MM.1S (cell line): ENCODE data around the gene SLC2A4RG.

Source experiments
- DNase-seq: peaks from one replicate; pipeline ENCODE4 v3.0.0-alpha.2; 2015
- H2AFZ ChIP-seq: fragments of 300-600 bp; sonication (generic); 2 replicates; pipeline ENCODE4 v1.6.0; 2016; ENCODE audit warnings: antibody characterized with exemption, low read length
- H3F3A ChIP-seq: fragments of 300-600 bp; sonication (generic); 2 replicates; pipeline ENCODE4 v1.6.1; 2016; ENCODE audit warnings: mild to moderate bottlenecking, antibody characterized with exemption, low read length, moderate library complexity, mixed read lengths; ENCODE audit not compliant: insufficient read depth
- H3K27ac ChIP-seq: fragments of 300-600 bp; sonication (generic); 2 replicates; pipeline ENCODE4 v1.5.1; 2016; ENCODE audit warnings: mild to moderate bottlenecking, low read length
- H3K27me3 ChIP-seq: fragments of 300-600 bp; sonication (generic); replicated peaks from 2 replicates; pipeline ENCODE4 v1.6.0; 2016; ENCODE audit warnings: low read length; ENCODE audit not compliant: insufficient read depth
- H3K36me3 ChIP-seq: fragments of 300-600 bp; sonication (generic); replicated peaks from 2 replicates; pipeline ENCODE4 v1.6.1; 2016; ENCODE audit warnings: mild to moderate bottlenecking, low read length, mixed read lengths; ENCODE audit not compliant: insufficient read depth
- H3K4me1 ChIP-seq: fragments of 300-600 bp; sonication (generic); 2 replicates; pipeline ENCODE4 v1.6.1; 2016; ENCODE audit warnings: low read length, mixed read lengths
- H3K4me2 ChIP-seq: fragments of 300-600 bp; sonication (generic); 2 replicates; pipeline ENCODE4 v1.6.0; 2016; ENCODE audit warnings: low read depth, low read length
- H3K4me3 ChIP-seq: fragments of 300-600 bp; sonication (generic); 2 replicates; pipeline ENCODE4 v1.5.1; 2016; ENCODE audit warnings: low read length, mixed read lengths
- H3K79me2 ChIP-seq: fragments of 300-600 bp; sonication (generic); 2 replicates; pipeline ENCODE4 v1.6.1; 2016; ENCODE audit warnings: mixed run types, low read length, mixed read lengths
- H3K9ac ChIP-seq: fragments of 300-600 bp; sonication (generic); 2 replicates; pipeline ENCODE4 v1.6.1; 2016; ENCODE audit warnings: low read length, mixed read lengths
- H3K9me2 ChIP-seq: fragments of 300-600 bp; sonication (generic); replicated peaks from 2 replicates; pipeline ENCODE4 v1.6.1; 2016; ENCODE audit warnings: mild to moderate bottlenecking, low read length, mixed read lengths; ENCODE audit not compliant: insufficient read depth
- H3K9me3 ChIP-seq: fragments of 300-600 bp; sonication (generic); replicated peaks from 2 replicates; pipeline ENCODE4 v1.6.1; 2016; ENCODE audit warnings: mild to moderate bottlenecking, low read length, mixed read lengths; ENCODE audit not compliant: insufficient read depth
- H4K20me1 ChIP-seq: fragments of 300-600 bp; sonication (generic); 2 replicates; pipeline ENCODE4 v1.6.1; 2016; ENCODE audit warnings: mild to moderate bottlenecking, low read length, moderate library complexity, mixed read lengths; ENCODE audit not compliant: insufficient read depth
- CTCF ChIP-seq: fragments of 300-600 bp; sonication (generic); IDR thresholded peaks from 2 replicates; pipeline ENCODE4 v1.5.1; 2016; ENCODE audit warnings: antibody characterized with exemption, low read length, mixed read lengths
- EZH2 ChIP-seq: fragments of 300-600 bp; sonication (generic); optimal IDR thresholded peaks from 2 replicates; pipeline ENCODE3; 2017; ENCODE audit warnings: low read depth, mild to moderate bottlenecking, antibody characterized with exemption, low read length, mixed read lengths
- EZH2phosphoT487 ChIP-seq: fragments of 300-600 bp; sonication (generic); IDR thresholded peaks from 2 replicates; pipeline ENCODE4 v1.6.1; 2018; ENCODE audit warnings: antibody characterized with exemption, low read length

SLC2A4RG gene

GRCh38 chr20:63693733-63694583 is 45.6 kb upstream of the SLC2A4RG start:
- H2AFZ ChIP-seq, result no peak overlapping the region
- no peaks in the 10 kb centered on the region for H3K4me1 ChIP-seq
- no peak for DNase-seq
- H4K20me1 ChIP-seq, result no peaks in the 10 kb centered on the region
- H3K4me3 ChIP-seq, result no peak overlapping the region
- H3K79me2 ChIP-seq, result no peaks in the 10 kb centered on the region
- no peaks in the 10 kb centered on the region for H3K27me3 ChIP-seq
- no peak overlapping the region for H3K27ac ChIP-seq
- H3K9me2 ChIP-seq, result no peaks in the 10 kb centered on the region
- H3F3A ChIP-seq, result no peaks in the 10 kb centered on the region
- no peak overlapping the region for H3K4me2 ChIP-seq
- no peaks in the 10 kb centered on the region for H3K36me3 ChIP-seq
- no peaks in the 10 kb centered on the region for H3K9me3 ChIP-seq
- no peak overlapping the region for H3K9ac ChIP-seq
- no peak for TF ChIP-seq EZH2
- TF ChIP-seq EZH2phosphoT487, result no peak
- TF ChIP-seq CTCF, result no peak

GRCh38 chr20:63694584-63695423 is 44.8 kb upstream of the SLC2A4RG start:
- no peaks in the 10 kb centered on the region for H3K36me3 ChIP-seq
- no peaks in the 10 kb centered on the region for H4K20me1 ChIP-seq
- H3K4me3 ChIP-seq, result no peak overlapping the region
- H3K27me3 ChIP-seq, result no peaks in the 10 kb centered on the region
- no peak for DNase-seq
- no peak overlapping the region for H3K9ac ChIP-seq
- no peaks in the 10 kb centered on the region; the same call in 1 of the 2 replicates for H3F3A ChIP-seq
- no peaks in the 10 kb centered on the region for H3K9me2 ChIP-seq
- H3K4me2 ChIP-seq, result no peak overlapping the region
- H3K4me1 ChIP-seq, result no peaks in the 10 kb centered on the region
- TF ChIP-seq EZH2, result no peak
- TF ChIP-seq CTCF, result no peak
- TF ChIP-seq EZH2phosphoT487, result no peak
- no peaks in the 10 kb centered on the region for H3K9me3 ChIP-seq
- no peak overlapping the region for H3K27ac ChIP-seq
- H3K79me2 ChIP-seq, result no peaks in the 10 kb centered on the region
- H2AFZ ChIP-seq, result no peak overlapping the region

GRCh38 chr20:63695424-63696305 is 43.9 kb upstream of the SLC2A4RG start:
- no peaks in the 10 kb centered on the region for H3K27me3 ChIP-seq
- H3K9me2 ChIP-seq, result no peaks in the 10 kb centered on the region
- H3K4me1 ChIP-seq, result no peaks in the 10 kb centered on the region
- H3K9me3 ChIP-seq, result no peaks in the 10 kb centered on the region
- H3K4me3 ChIP-seq, result no peak overlapping the region
- H3K27ac ChIP-seq, result no peak overlapping the region
- no peak for DNase-seq
- TF ChIP-seq EZH2phosphoT487, result no peak
- TF ChIP-seq CTCF, result no peak
- no peak for TF ChIP-seq EZH2
- no peak overlapping the region for H3K4me2 ChIP-seq
- H4K20me1 ChIP-seq, result no peaks in the 10 kb centered on the region
- H3K9ac ChIP-seq, result no peak overlapping the region
- H3F3A ChIP-seq, result no peaks in the 10 kb centered on the region; the same call in 1 of the 2 replicates
- no peaks in the 10 kb centered on the region for H3K36me3 ChIP-seq
- H2AFZ ChIP-seq, result no peak overlapping the region
- H3K79me2 ChIP-seq, result no peaks in the 10 kb centered on the region
